Caco-2 (cell line): ENCODE data around the gene MCTP1. TPM values are rescaled to one million over a fixed set of nuclear protein-coding genes. Genes with fewer than 3 reads are reported as not detected.

Experiments
- BruUV-seq: library from RNA; stranded (reverse); fragments of 400-500 nt; replicated peaks from 2 replicates; lab custom pipeline; 2021; lab: Mats Ljungman, UMichigan
- CTCF ChIA-PET: fragments of 300-600 bp; sonication (Branson Sonifier 250); formaldehyde crosslinking; loops from one replicate; lab custom pipeline; 2022; ENCODE audit warnings: antibody characterized with exemption; lab: Charles Lee
- POLR2A ChIA-PET: fragments of 300-600 bp; sonication (Branson Sonifier 250); formaldehyde crosslinking; loops from one replicate; lab custom pipeline; 2022; ENCODE audit warnings: antibody characterized with exemption; lab: Charles Lee
- DNase-seq, 2 experiments: peaks; one replicate each; pipeline versions ENCODE4 v3.0.0 to v3.0.0-alpha.2; 2020 to 2022
- H3K27me3 ChIP-seq: replicated peaks from 2 replicates; pipeline ENCODE4 v1.6.0; 2011; ENCODE audit warnings: low read length; ENCODE audit not compliant: control insufficient read depth, insufficient read depth
- H3K36me3 ChIP-seq: 2 replicates; pipeline ENCODE4 v1.5.1; 2011; ENCODE audit warnings: low read length; ENCODE audit not compliant: control insufficient read depth, insufficient read depth
- H3K4me1 ChIP-seq: fragments of 250-450 bp; sonication (Bioruptor Pico); 2 replicates; pipeline ENCODE4 v1.5.1; 2020; ENCODE audit warnings: mild to moderate bottlenecking
- H3K4me3 ChIP-seq: 2 replicates; pipeline ENCODE4 v1.5.1; 2011; ENCODE audit warnings: low read depth, mild to moderate bottlenecking, control low read depth, low read length
- H3K9me3 ChIP-seq: fragments of 250-450 bp; sonication (Bioruptor Pico); 2 replicates; pipeline ENCODE4 v1.5.1; 2020; ENCODE audit warnings: mild to moderate bottlenecking, moderate library complexity
- H3K27ac Mint-ChIP-seq: one replicate; pipeline ENCODE4 v1.8.0; 2022; ENCODE audit warnings: mixed read lengths; ENCODE audit not compliant: unreplicated experiment
- H3K27me3 Mint-ChIP-seq: one replicate; pipeline ENCODE4 v1.8.0; 2022; ENCODE audit warnings: mixed read lengths; ENCODE audit not compliant: insufficient read depth, unreplicated experiment
- H3K36me3 Mint-ChIP-seq: one replicate; pipeline ENCODE4 v1.8.0; 2022; ENCODE audit warnings: mild to moderate bottlenecking, mixed read lengths; ENCODE audit not compliant: insufficient read depth, unreplicated experiment
- H3K4me1 Mint-ChIP-seq: one replicate; pipeline ENCODE4 v1.8.0; 2022; ENCODE audit warnings: low read depth, mixed read lengths; ENCODE audit not compliant: unreplicated experiment
- H3K4me3 Mint-ChIP-seq: one replicate; pipeline ENCODE4 v1.8.0; 2022; ENCODE audit warnings: mild to moderate bottlenecking, moderate library complexity, mixed read lengths; ENCODE audit not compliant: unreplicated experiment
- H3K9me3 Mint-ChIP-seq: one replicate; pipeline ENCODE4 v1.8.0; 2022; ENCODE audit warnings: mixed read lengths; ENCODE audit not compliant: unreplicated experiment
- intact Hi-C: fragments of 100-400 bp; cut with micrococcal nuclease; formaldehyde crosslinking; loops from one replicate; pipeline ENCODE4 v1.10.0; 2022; ENCODE audit not compliant: unreplicated experiment
- total RNA-seq: library from RNA; stranded (reverse); gene quantifications from 2 replicates; pipeline ENCODE4 v1.2.3, GENCODE V29; 2022
- TF ChIP-seq, protein P1 (sequence below), 2 experiments: fragments of 200-600 bp in 1 of 2; IDR thresholded peaks; 1 replicate in 1 of 2; 2 replicates in 1 of 2; pipeline versions ENCODE4 v1.5.1 to v1.8.0; 2011 to 2022; ENCODE audit warnings: antibody characterized with exemption in 1 of 2, control low read depth in 1 of 2, inconsistent platforms in 1 of 2, low read depth in 1 of 2, low read length in 1 of 2, mild to moderate bottlenecking in 1 of 2, moderate library complexity in 1 of 2; ENCODE audit not compliant: insufficient read depth in 1 of 2, severe bottlenecking in 1 of 2, unreplicated experiment in 1 of 2

MCTP1 gene
- total RNA-seq, 1 experiment from 2014 or later: 3.2 TPM

GRCh38 chr5:94820488-94820887 is 464.4 kb downstream of the MCTP1 start:
- peaks cover 13% of the 10 kb centered on the region for H3K27me3 Mint-ChIP-seq
- H3K9me3 Mint-ChIP-seq: no peaks in the 10 kb centered on the region
- ChIA-PET CTCF (no interaction called here), POLR2A (no interaction called here)
- BruUV-seq: no TSS peak
- no peaks in the 10 kb centered on the region for H3K36me3 ChIP-seq
- H3K27ac Mint-ChIP-seq: no peak overlapping the region
- TF ChIP-seq, protein P1, sequence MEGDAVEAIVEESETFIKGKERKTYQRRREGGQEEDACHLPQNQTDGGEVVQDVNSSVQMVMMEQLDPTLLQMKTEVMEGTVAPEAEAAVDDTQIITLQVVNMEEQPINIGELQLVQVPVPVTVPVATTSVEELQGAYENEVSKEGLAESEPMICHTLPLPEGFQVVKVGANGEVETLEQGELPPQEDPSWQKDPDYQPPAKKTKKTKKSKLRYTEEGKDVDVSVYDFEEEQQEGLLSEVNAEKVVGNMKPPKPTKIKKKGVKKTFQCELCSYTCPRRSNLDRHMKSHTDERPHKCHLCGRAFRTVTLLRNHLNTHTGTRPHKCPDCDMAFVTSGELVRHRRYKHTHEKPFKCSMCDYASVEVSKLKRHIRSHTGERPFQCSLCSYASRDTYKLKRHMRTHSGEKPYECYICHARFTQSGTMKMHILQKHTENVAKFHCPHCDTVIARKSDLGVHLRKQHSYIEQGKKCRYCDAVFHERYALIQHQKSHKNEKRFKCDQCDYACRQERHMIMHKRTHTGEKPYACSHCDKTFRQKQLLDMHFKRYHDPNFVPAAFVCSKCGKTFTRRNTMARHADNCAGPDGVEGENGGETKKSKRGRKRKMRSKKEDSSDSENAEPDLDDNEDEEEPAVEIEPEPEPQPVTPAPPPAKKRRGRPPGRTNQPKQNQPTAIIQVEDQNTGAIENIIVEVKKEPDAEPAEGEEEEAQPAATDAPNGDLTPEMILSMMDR (IDR thresholded peaks at IDR 0.05; ENCODE audit: insufficient read depth in 1 of 2, low read depth in 1 of 2, low read length in 1 of 2, severe bottlenecking in 1 of 2, unreplicated experiment in 1 of 2): no peak
- H3K4me3 Mint-ChIP-seq: no peak overlapping the region
- no peaks in the 10 kb centered on the region for H3K27me3 ChIP-seq
- H3K9me3 ChIP-seq: no peaks in the 10 kb centered on the region
- no peak for DNase-seq
- H3K4me1 Mint-ChIP-seq: no peaks in the 10 kb centered on the region
- intact Hi-C loops: no loop called here
- no peaks in the 10 kb centered on the region for H3K4me1 ChIP-seq
- no peaks in the 10 kb centered on the region for H3K36me3 Mint-ChIP-seq
- no peak overlapping the region for H3K4me3 ChIP-seq

DNA sequence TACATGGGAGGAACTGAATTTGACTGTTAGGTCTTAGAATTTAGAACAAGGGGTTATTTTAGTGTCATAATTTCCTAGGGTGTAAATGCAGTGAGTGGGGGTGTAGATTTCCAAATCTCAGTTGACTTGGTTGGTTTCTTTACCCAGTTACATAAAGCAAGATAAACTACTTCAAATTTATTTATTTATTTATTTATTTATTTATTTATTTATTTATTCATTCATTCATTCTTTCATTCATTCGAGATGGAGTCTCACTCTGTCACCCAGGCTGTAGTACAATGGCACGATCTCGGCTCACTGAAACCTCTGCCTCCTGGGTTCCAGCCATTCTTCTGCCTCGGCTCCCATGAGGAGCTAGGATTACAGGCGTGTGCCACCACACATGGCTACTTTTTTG is 466.0 kb downstream of the MCTP1 start:
- no peak for DNase-seq
- no peak overlapping the region for H3K27ac Mint-ChIP-seq
- TF ChIP-seq, protein P1 (IDR thresholded peaks at IDR 0.05; ENCODE audit: insufficient read depth in 1 of 2, low read depth in 1 of 2, low read length in 1 of 2, severe bottlenecking in 1 of 2, unreplicated experiment in 1 of 2): no peak
- Histone ChIP-seq H3K4me1 (no peaks in the 10 kb centered on the region), H3K4me3 (no peak overlapping the region), H3K36me3 (no peaks in the 10 kb centered on the region), H3K27me3 (no peaks in the 10 kb centered on the region), H3K9me3 (no peaks in the 10 kb centered on the region)
- no TSS peak for BruUV-seq
- CTCF ChIA-PET: no interaction called here
- H3K27me3 Mint-ChIP-seq: peaks cover 13% of the 10 kb centered on the region
- no peak overlapping the region for H3K4me3 Mint-ChIP-seq
- H3K36me3 Mint-ChIP-seq: no peaks in the 10 kb centered on the region
- H3K4me1 Mint-ChIP-seq: no peaks in the 10 kb centered on the region
- POLR2A ChIA-PET: no interaction called here
- intact Hi-C loops: no loop called here
- no peaks in the 10 kb centered on the region for H3K9me3 Mint-ChIP-seq

DNA sequence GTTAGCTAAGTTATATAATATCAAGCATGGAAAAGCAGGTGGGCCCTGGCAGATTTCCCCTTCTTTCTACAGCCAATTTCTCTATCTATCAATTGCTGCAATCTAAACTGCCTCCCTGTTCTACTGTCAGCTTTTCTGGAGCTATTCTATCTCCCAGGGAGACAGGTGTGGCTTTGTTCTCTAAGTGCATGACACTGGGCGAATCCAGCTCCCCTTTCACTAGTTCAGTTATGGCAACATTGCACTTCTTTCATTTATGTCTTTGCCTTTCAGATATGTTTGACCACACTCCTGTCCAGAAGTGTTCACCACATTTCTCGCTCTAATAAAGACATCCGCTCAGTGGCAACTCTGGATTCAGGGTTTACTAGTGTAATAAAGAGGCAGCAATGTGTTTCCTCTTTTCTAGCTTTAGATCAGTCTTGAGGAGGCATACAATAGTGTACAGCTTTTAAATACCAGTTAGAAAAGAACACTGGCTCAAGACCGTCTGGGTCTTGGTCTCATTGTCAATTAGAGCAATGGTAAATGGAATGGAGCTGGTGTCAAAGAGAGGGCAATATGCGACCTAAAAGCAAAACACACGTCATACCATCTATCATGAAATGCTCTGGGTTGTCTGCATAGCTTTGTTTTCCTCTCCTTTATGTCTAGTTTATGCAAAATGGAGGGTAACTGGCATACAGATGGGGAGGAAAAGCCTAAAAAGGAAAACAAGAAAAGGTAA is 469.4 kb downstream of the MCTP1 start:
- no peaks in the 10 kb centered on the region for H3K4me1 Mint-ChIP-seq
- ChIA-PET POLR2A (no interaction called here), CTCF (no interaction called here)
- H3K27me3 Mint-ChIP-seq: peaks cover 19% of the 10 kb centered on the region
- no peaks in the 10 kb centered on the region for H3K36me3 ChIP-seq
- no peaks in the 10 kb centered on the region for H3K9me3 ChIP-seq
- H3K27ac Mint-ChIP-seq: no peak overlapping the region
- H3K36me3 Mint-ChIP-seq: no peaks in the 10 kb centered on the region
- no peaks in the 10 kb centered on the region for H3K4me1 ChIP-seq
- H3K4me3 Mint-ChIP-seq: no peak overlapping the region
- H3K9me3 Mint-ChIP-seq: no peaks in the 10 kb centered on the region
- intact Hi-C loops: no loop called here
- no peak for DNase-seq
- TF ChIP-seq, protein P1 (IDR thresholded peaks at IDR 0.05; ENCODE audit: insufficient read depth in 1 of 2, low read depth in 1 of 2, low read length in 1 of 2, severe bottlenecking in 1 of 2, unreplicated experiment in 1 of 2): no peak
- no TSS peak for BruUV-seq
- no peak overlapping the region for H3K4me3 ChIP-seq
- no peaks in the 10 kb centered on the region for H3K27me3 ChIP-seq
